ENCODE data around the gene UTP14C. TPM values are rescaled to one million over a fixed set of nuclear protein-coding genes. Genes with fewer than 3 reads are reported as not detected.

The UTP14C gene
- total and polyA plus RNA-seq, 2 experiments from 2014 or later = 10.0 to 24.7 TPM

DNA sequence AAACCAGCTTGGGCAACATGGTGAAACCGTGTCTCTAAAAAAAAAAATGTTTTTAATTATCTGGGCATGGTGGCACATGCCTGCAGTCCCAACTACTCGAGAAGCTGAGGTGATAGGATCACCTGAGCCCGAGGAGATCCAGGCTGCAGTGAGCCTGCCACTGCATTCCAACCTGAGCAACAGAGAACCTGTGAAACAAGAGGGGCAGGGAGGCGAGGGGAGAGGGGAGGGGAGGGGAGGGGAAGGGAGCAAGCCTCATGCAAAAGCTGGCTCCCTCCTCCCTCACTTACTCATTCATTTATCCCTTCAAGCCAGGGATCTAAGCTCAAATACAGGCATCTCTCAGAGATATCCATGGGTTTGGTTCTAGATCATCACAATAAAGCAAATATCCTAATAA, 22.1 kb upstream of the UTP14C start:
- Histone ChIP-seq H3K4me3 (no peak overlapping the region), H3K27ac (no peak overlapping the region), H3K4me1 (ENCODE audit: insufficient read depth) (peaks cover 54% of the 10 kb centered on the region), H3K9me2 (replicated peaks; ENCODE audit: insufficient read depth) (no peaks in the 10 kb centered on the region), H3K4me2 (no peak overlapping the region), H4K20me1 (ENCODE audit: insufficient read depth, poor library complexity, severe bottlenecking) (no peaks in the 10 kb centered on the region), H3K36me3 (replicated peaks; ENCODE audit: insufficient read depth, low read depth) (no peaks in the 10 kb centered on the region), H3K79me2 (peaks cover 69% of the 10 kb centered on the region), H2AFZ (no peak overlapping the region), H3K27me3 (no peaks in the 10 kb centered on the region), H3K9me3 (ENCODE audit: low read depth) (no peaks in the 10 kb centered on the region)
- no peak for DNase-seq (ENCODE audit: low spot score)
- TF ChIP-seq EZH2 (IDR thresholded peaks at IDR 0.05; ENCODE audit: borderline replicate concordance) (no peak), EZH2phosphoT487 (IDR thresholded peaks at IDR 0.05; ENCODE audit: low read depth, severe bottlenecking, unreplicated experiment) (no peak)
- TF ChIP-seq, protein P1, sequence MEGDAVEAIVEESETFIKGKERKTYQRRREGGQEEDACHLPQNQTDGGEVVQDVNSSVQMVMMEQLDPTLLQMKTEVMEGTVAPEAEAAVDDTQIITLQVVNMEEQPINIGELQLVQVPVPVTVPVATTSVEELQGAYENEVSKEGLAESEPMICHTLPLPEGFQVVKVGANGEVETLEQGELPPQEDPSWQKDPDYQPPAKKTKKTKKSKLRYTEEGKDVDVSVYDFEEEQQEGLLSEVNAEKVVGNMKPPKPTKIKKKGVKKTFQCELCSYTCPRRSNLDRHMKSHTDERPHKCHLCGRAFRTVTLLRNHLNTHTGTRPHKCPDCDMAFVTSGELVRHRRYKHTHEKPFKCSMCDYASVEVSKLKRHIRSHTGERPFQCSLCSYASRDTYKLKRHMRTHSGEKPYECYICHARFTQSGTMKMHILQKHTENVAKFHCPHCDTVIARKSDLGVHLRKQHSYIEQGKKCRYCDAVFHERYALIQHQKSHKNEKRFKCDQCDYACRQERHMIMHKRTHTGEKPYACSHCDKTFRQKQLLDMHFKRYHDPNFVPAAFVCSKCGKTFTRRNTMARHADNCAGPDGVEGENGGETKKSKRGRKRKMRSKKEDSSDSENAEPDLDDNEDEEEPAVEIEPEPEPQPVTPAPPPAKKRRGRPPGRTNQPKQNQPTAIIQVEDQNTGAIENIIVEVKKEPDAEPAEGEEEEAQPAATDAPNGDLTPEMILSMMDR (IDR thresholded peaks at IDR 0.05; ENCODE audit: poor library complexity) = no peak
- WGBS (ENCODE audit: low lambda C conversion rate, missing lambda C conversion rate) = 53% methylated on average over 3 of the region's 4 CpGs

DNA sequence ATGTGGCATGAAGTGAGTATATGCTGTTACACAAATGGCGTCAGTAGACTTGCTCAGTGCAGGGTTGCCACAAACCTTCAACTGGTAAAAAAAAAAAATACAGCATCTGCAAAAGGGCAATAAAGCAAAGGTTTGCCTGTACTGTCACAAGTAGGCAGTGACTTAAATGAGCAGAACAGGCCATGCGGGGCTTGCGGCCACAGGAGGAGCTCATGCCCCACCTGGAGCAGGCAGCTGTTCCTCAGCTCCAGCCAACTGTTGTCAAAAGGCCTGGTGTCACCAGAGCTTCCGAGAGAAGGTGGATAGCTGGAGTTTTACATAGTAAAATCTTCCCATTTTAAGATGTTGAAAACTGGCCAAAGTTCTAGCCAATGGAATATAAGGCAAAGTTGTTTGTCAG, 20.9 kb upstream of the UTP14C start:
- TF ChIP-seq, protein P1 (IDR thresholded peaks at IDR 0.05; ENCODE audit: poor library complexity) = no peak
- H3K36me3 ChIP-seq (replicated peaks; ENCODE audit: insufficient read depth, low read depth) = no peaks in the 10 kb centered on the region
- DNase-seq (ENCODE audit: low spot score) = no peak
- H3K9me2 ChIP-seq (replicated peaks; ENCODE audit: insufficient read depth) = no peaks in the 10 kb centered on the region
- no peak overlapping the region for H3K27ac ChIP-seq
- H3K27me3 ChIP-seq = no peaks in the 10 kb centered on the region
- H3K4me1 ChIP-seq (ENCODE audit: insufficient read depth) = peaks cover 45% of the 10 kb centered on the region
- no peak overlapping the region for H3K4me3 ChIP-seq
- H2AFZ ChIP-seq = no peak overlapping the region
- no peak overlapping the region for H3K4me2 ChIP-seq
- H3K9me3 ChIP-seq (ENCODE audit: low read depth) = no peaks in the 10 kb centered on the region
- H3K79me2 ChIP-seq = peaks cover 79% of the 10 kb centered on the region
- 76% methylated on average over 4 of the region's 4 CpGs for WGBS (ENCODE audit: low lambda C conversion rate, missing lambda C conversion rate)
- no peaks in the 10 kb centered on the region for H4K20me1 ChIP-seq (ENCODE audit: insufficient read depth, poor library complexity, severe bottlenecking)

DNA sequence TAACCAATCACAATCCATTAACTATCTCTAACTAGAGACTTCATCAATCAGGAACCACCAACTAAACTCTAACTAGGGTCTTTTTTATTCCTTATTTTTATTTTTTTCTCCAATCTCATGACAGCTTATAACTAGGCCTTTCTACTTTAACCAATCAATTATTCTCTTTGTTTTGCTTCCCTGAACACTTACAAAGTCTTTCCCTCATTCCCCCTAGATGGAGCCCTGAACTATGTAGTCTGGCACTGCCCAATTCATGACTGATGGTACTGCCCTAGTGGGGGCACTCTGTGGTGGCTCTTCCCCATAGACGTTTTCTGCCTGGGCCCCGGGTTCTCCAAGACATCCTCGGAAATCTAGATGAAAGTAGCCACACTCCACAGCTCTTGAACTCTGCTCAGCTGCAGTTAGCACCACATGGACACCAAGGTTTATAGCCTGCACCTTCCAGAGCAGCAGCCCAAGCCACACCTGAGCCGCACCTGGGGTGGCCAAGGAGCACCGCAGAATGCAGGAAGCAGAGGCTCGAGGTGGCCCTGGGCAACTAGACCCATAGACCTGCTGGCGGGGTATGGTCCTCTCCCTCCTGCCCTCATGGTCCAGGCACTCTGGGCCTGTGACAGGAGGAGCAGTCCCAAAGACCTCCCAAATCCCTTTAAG, 19.9 kb upstream of the UTP14C start:
- WGBS (ENCODE audit: low lambda C conversion rate, missing lambda C conversion rate) = 86% methylated on average over 7 of the region's 7 CpGs
- Histone ChIP-seq H3K9me2 (replicated peaks; ENCODE audit: insufficient read depth) (no peaks in the 10 kb centered on the region), H3K4me1 (ENCODE audit: insufficient read depth) (peaks cover 34% of the 10 kb centered on the region), H3K36me3 (replicated peaks; ENCODE audit: insufficient read depth, low read depth) (no peaks in the 10 kb centered on the region), H3K9me3 (ENCODE audit: low read depth) (no peaks in the 10 kb centered on the region), H3K79me2 (peaks cover 90% of the 10 kb centered on the region), H3K27ac (no peak overlapping the region), H3K4me2 (no peak overlapping the region), H3K27me3 (no peaks in the 10 kb centered on the region), H3K4me3 (no peak overlapping the region), H4K20me1 (ENCODE audit: insufficient read depth, poor library complexity, severe bottlenecking) (no peaks in the 10 kb centered on the region), H2AFZ (no peak overlapping the region)
- no peak for DNase-seq (ENCODE audit: low spot score)
- TF ChIP-seq, protein P1 (IDR thresholded peaks at IDR 0.05; ENCODE audit: poor library complexity) = no peak
- TF ChIP-seq EZH2phosphoT487 (IDR thresholded peaks at IDR 0.05; ENCODE audit: low read depth, severe bottlenecking, unreplicated experiment) = no peak
- TF ChIP-seq EZH2 (IDR thresholded peaks at IDR 0.05; ENCODE audit: borderline replicate concordance) = no peak
